ENCODE results near the gene SVIP.

- TF ChIP-seq PATZ1 (CRISPR knock-in tag; IDR thresholded peaks at IDR 0.05; ENCODE audit: borderline replicate concordance) (no peak), ZC3H10 (CRISPR knock-in tag; IDR thresholded peaks at IDR 0.05) (no peak), RARB (CRISPR knock-in tag; IDR thresholded peaks at IDR 0.05) (no peak), OSR1 (CRISPR knock-in tag; IDR thresholded peaks at IDR 0.05) (no peak), CSDC2 (CRISPR knock-in tag; IDR thresholded peaks at IDR 0.05) (no peak), ZFP30 (CRISPR knock-in tag; IDR thresholded peaks at IDR 0.05) (no peak), ISL1 (CRISPR knock-in tag; IDR thresholded peaks at IDR 0.05) (no peak), CREB5 (CRISPR knock-in tag; IDR thresholded peaks at IDR 0.05; ENCODE audit: low read depth) (no peak), ZNF70 (CRISPR knock-in tag; IDR thresholded peaks at IDR 0.05) (no peak)
Observed at GRCh38 chr11:22802861-22803260, 26.7 kb downstream of the SVIP start.

All from SK-N-SH treated with all-trans-retinoic acid at 6 μM for 48 hours (cell line).